HUDEP-2 (cell line): ENCODE results near the gene SVBP.

ENCODE experiments used
- DNase-seq, 76 experiments: peaks; one replicate each; lab custom pipeline; 2025; ENCODE audit not compliant: unreplicated experiment in 76 of 76; lab: John Stamatoyannopoulos, UW

The SVBP gene

GRCh38 chr1:42765832-42766740 is 51.1 kb downstream of the SVBP start:
- peak in 20 of 76 experiments; percentile 8 to 44 (median 25) for DNase-seq

GRCh38 chr1:42765269-42765668 is 51.9 kb downstream of the SVBP start:
- DNase-seq = no peak

- no peak for DNase-seq
Observed at GRCh38 chr1:42762269-42762668, 54.9 kb downstream of the SVBP start.

GRCh38 chr1:42761567-42761966 is 55.6 kb downstream of the SVBP start:
- DNase-seq = no peak

GRCh38 chr1:42759114-42759513 is 58.1 kb downstream of the SVBP start:
- no peak for DNase-seq

- DNase-seq = no peak
Observed at GRCh38 chr1:42758641-42759040, 58.6 kb downstream of the SVBP start.

GRCh38 chr1:42757892-42758275 is 59.3 kb downstream of the SVBP start:
- DNase-seq = no peak
